ENCODE results near the gene HFM1.

Gene HFM1

DNA sequence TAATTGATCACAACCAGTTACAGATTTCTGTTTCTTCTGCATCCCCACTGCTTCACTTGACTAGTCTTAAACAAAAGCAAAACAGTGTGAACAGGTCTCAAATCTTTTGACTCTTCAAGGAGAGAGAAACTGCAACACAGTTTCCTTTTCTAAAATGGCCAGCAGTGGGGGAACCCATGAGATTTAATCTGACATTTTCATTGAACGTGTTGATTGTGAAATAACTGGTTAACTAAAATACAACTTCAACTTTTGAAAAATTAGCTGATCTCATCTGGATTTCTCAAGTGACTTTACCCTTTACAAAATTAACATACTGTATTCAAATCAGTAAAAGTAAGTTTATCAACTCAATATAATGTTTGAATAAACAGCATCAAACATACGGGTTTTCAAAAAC is 143.0 kb downstream of the HFM1 start:
- Histone ChIP-seq H3K27me3 (ENCODE audit: control insufficient read depth, low read length) (no peaks in the 10 kb centered on the region), H3K9me3 (ENCODE audit: control insufficient read depth, insufficient read depth, low read length) (no peaks in the 10 kb centered on the region), H4K20me1 (ENCODE audit: control insufficient read depth, insufficient read depth, low read depth, low read length) (no peaks in the 10 kb centered on the region), H3K27ac (ENCODE audit: low read depth, low read length) (no peak overlapping the region), H3K4me2 (ENCODE audit: low read length) (no peak overlapping the region), H3K36me3 (ENCODE audit: control insufficient read depth, low read length) (no peaks in the 10 kb centered on the region), H3K79me2 (ENCODE audit: control insufficient read depth, low read length) (no peaks in the 10 kb centered on the region), H3K9me2 (replicated peaks; ENCODE audit: control insufficient read depth, low read length) (no peaks in the 10 kb centered on the region), H3K4me1 (ENCODE audit: control insufficient read depth, low read length) (no peaks in the 10 kb centered on the region), H3F3A (ENCODE audit: control insufficient read depth, insufficient read depth) (no peaks in the 10 kb centered on the region), H3K4me3 (ENCODE audit: low read length) (no peak overlapping the region)
- no peak for TF ChIP-seq EZH2phosphoT487 (IDR thresholded peaks at IDR 0.05; ENCODE audit: borderline replicate concordance, low read length)
- TF ChIP-seq, protein P1, sequence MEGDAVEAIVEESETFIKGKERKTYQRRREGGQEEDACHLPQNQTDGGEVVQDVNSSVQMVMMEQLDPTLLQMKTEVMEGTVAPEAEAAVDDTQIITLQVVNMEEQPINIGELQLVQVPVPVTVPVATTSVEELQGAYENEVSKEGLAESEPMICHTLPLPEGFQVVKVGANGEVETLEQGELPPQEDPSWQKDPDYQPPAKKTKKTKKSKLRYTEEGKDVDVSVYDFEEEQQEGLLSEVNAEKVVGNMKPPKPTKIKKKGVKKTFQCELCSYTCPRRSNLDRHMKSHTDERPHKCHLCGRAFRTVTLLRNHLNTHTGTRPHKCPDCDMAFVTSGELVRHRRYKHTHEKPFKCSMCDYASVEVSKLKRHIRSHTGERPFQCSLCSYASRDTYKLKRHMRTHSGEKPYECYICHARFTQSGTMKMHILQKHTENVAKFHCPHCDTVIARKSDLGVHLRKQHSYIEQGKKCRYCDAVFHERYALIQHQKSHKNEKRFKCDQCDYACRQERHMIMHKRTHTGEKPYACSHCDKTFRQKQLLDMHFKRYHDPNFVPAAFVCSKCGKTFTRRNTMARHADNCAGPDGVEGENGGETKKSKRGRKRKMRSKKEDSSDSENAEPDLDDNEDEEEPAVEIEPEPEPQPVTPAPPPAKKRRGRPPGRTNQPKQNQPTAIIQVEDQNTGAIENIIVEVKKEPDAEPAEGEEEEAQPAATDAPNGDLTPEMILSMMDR (IDR thresholded peaks at IDR 0.05; ENCODE audit: low read depth, low read length, poor library complexity, severe bottlenecking): no peak

DNA sequence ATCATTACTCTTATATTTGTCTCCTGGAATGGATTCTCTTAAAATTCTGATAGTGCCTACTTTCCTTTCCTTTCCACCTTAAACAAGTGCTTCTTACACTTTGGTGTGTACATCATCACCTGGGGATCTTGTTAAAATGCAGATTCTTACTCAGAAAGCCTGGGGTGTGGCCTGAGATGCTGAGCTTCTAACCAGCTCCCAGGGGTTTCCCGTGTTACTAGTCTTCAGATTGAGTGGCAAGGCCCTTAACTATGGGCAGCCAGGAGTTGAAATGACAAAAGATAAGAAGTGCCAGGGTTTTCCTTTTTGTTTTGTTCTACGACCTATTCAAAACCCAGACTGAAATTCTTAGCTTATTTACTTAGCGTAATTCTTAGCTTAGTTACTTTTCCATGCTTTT is 159.2 kb downstream of the HFM1 start:
- no peak overlapping the region for H3K27ac ChIP-seq (ENCODE audit: low read depth, low read length)
- no peak overlapping the region for H3K4me3 ChIP-seq (ENCODE audit: low read length)
- no peaks in the 10 kb centered on the region for H3K36me3 ChIP-seq (ENCODE audit: control insufficient read depth, low read length)
- no peak overlapping the region for H3K4me2 ChIP-seq (ENCODE audit: low read length)
- H3K79me2 ChIP-seq (ENCODE audit: control insufficient read depth, low read length): no peaks in the 10 kb centered on the region
- TF ChIP-seq EZH2phosphoT487 (IDR thresholded peaks at IDR 0.05; ENCODE audit: borderline replicate concordance, low read length): no peak
- TF ChIP-seq, protein P1 (IDR thresholded peaks at IDR 0.05; ENCODE audit: low read depth, low read length, poor library complexity, severe bottlenecking): no peak
- H3K4me1 ChIP-seq (ENCODE audit: control insufficient read depth, low read length): no peaks in the 10 kb centered on the region
- H4K20me1 ChIP-seq (ENCODE audit: control insufficient read depth, insufficient read depth, low read depth, low read length): no peaks in the 10 kb centered on the region
- H3K9me3 ChIP-seq (ENCODE audit: control insufficient read depth, insufficient read depth, low read length): no peaks in the 10 kb centered on the region
- no peaks in the 10 kb centered on the region for H3F3A ChIP-seq (ENCODE audit: control insufficient read depth, insufficient read depth)
- peaks cover 3% of the 10 kb centered on the region; the same call in 1 of the 2 replicates for H3K27me3 ChIP-seq (ENCODE audit: control insufficient read depth, low read length)
- H3K9me2 ChIP-seq (replicated peaks; ENCODE audit: control insufficient read depth, low read length): no peaks in the 10 kb centered on the region

DNA sequence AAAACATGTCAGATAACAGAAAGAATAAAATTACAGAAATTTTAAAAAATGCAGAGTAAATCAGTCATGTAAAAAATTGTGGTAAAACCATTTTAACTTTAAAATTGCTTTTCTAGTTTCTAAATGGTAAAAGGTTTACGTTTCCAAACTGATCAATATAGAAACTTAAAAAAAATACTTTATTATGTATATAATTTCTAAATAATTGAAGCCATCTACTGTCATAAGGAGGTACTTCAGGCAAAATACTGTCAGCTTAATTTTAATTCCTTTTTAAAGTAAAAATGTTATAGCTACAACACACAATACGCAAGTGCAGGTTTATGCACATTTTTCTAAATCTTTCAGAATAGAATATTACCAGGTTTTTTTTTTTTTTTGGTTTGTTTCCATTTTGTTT is 159.9 kb downstream of the HFM1 start:
- no peaks in the 10 kb centered on the region for H4K20me1 ChIP-seq (ENCODE audit: control insufficient read depth, insufficient read depth, low read depth, low read length)
- no peak overlapping the region for H3K4me2 ChIP-seq (ENCODE audit: low read length)
- TF ChIP-seq, protein P1 (IDR thresholded peaks at IDR 0.05; ENCODE audit: low read depth, low read length, poor library complexity, severe bottlenecking): no peak
- no peak for TF ChIP-seq EZH2phosphoT487 (IDR thresholded peaks at IDR 0.05; ENCODE audit: borderline replicate concordance, low read length)
- H3K9me3 ChIP-seq (ENCODE audit: control insufficient read depth, insufficient read depth, low read length): no peaks in the 10 kb centered on the region
- H3K27me3 ChIP-seq (ENCODE audit: control insufficient read depth, low read length): peaks cover 3% of the 10 kb centered on the region; the same call in 1 of the 2 replicates
- H3K4me3 ChIP-seq (ENCODE audit: low read length): no peak overlapping the region
- H3K36me3 ChIP-seq (ENCODE audit: control insufficient read depth, low read length): no peaks in the 10 kb centered on the region
- no peak overlapping the region for H3K27ac ChIP-seq (ENCODE audit: low read depth, low read length)
- no peaks in the 10 kb centered on the region for H3K9me2 ChIP-seq (replicated peaks; ENCODE audit: control insufficient read depth, low read length)
- no peaks in the 10 kb centered on the region for H3K79me2 ChIP-seq (ENCODE audit: control insufficient read depth, low read length)
- no peaks in the 10 kb centered on the region for H3F3A ChIP-seq (ENCODE audit: control insufficient read depth, insufficient read depth)
- H3K4me1 ChIP-seq (ENCODE audit: control insufficient read depth, low read length): no peaks in the 10 kb centered on the region

Measured in DOHH2 (cell line).